IPS-18c (cell line): ENCODE measurements around the gene PLA2G2D.
"Not testable (repeated sequence)": the region's sequence is repeated elsewhere in the genome, so short reads cannot be mapped to it uniquely, and the experiment has no call there.

Experiments used
- H3K4me3 ChIP-seq: 2 replicates; pipeline ENCODE4 v1.7.0; 2013; ENCODE audit warnings: low read depth, mild to moderate bottlenecking, low read length, moderate library complexity; ENCODE audit not compliant: insufficient read depth
- H3K9me3 ChIP-seq: one replicate; pipeline ENCODE4 v1.6.1; 2013; ENCODE audit warnings: mild to moderate bottlenecking, low read length, moderate library complexity; ENCODE audit not compliant: control insufficient read depth, insufficient read depth

The PLA2G2D gene

GRCh38 chr1:20147846-20148570 is 28.7 kb upstream of the PLA2G2D start:
- H3K4me3 ChIP-seq: no peak overlapping the region
- H3K9me3 ChIP-seq: peaks cover 2% of the 10 kb centered on the region

- H3K9me3 ChIP-seq: peaks cover 2% of the 10 kb centered on the region
- H3K4me3 ChIP-seq: no peak overlapping the region
Observed at GRCh38 chr1:20143734-20144565, 24.6 kb upstream of the PLA2G2D start.

- H3K9me3 ChIP-seq: peaks cover 2% of the 10 kb centered on the region
- no peak overlapping the region for H3K4me3 ChIP-seq
Observed at GRCh38 chr1:20143318-20143717, 24.0 kb upstream of the PLA2G2D start.

- no peak overlapping the region for H3K4me3 ChIP-seq
- H3K9me3 ChIP-seq: peaks cover 6% of the 10 kb centered on the region
Observed at GRCh38 chr1:20142001-20142710, 22.8 kb upstream of the PLA2G2D start.

GRCh38 chr1:20141466-20141865 is 22.1 kb upstream of the PLA2G2D start:
- H3K9me3 ChIP-seq: peaks cover 6% of the 10 kb centered on the region

GRCh38 chr1:20141001-20141400 is 21.7 kb upstream of the PLA2G2D start:
- Histone ChIP-seq H3K4me3 (no peak overlapping the region), H3K9me3 (peaks cover 6% of the 10 kb centered on the region)

More at GRCh38 chr1:20141466-20141865, 22.1 kb upstream of the PLA2G2D start:
- H3K4me3 ChIP-seq: no peak overlapping the region

GRCh38 chr1:20139776-20140612 is 20.7 kb upstream of the PLA2G2D start:
- Histone ChIP-seq H3K9me3 (peaks cover 6% of the 10 kb centered on the region), H3K4me3 (no peak overlapping the region)

GRCh38 chr1:20138961-20139550 is 19.7 kb upstream of the PLA2G2D start, which contains the start of gene PLA2G2F:
TSS of gene PLA2G2F (plus strand) at chr1:20139323. CDS start at chr1:20139428, 105 bp downstream.
- Histone ChIP-seq H3K4me3 (no peak within 1 kb of the TSS), H3K9me3 (peaks cover 6% of the 10 kb centered on the region)

- Histone ChIP-seq H3K4me3 (no peak overlapping the region), H3K9me3 (peaks cover 6% of the 10 kb centered on the region)
Observed at GRCh38 chr1:20138346-20138745, 19.0 kb upstream of the PLA2G2D start.

GRCh38 chr1:20137604-20138003 is 18.3 kb upstream of the PLA2G2D start:
- Histone ChIP-seq H3K4me3 (no peak overlapping the region), H3K9me3 (peaks cover 3% of the 10 kb centered on the region)

- peaks cover 3% of the 10 kb centered on the region for H3K9me3 ChIP-seq
- H3K4me3 ChIP-seq: no peak overlapping the region
Observed at GRCh38 chr1:20137055-20137454, 17.7 kb upstream of the PLA2G2D start.

- H3K4me3 ChIP-seq: no peak overlapping the region
- H3K9me3 ChIP-seq: peaks cover 3% of the 10 kb centered on the region
Observed at GRCh38 chr1:20136249-20136648, 16.9 kb upstream of the PLA2G2D start.

- Histone ChIP-seq H3K9me3 (peaks cover 3% of the 10 kb centered on the region), H3K4me3 (no peak overlapping the region)
Observed at GRCh38 chr1:20134995-20135394, 15.7 kb upstream of the PLA2G2D start.

- not testable (repeated sequence) for H3K9me3 ChIP-seq, H3K4me3 ChIP-seq
Observed at GRCh38 chr1:20130518-20130917, 11.2 kb upstream of the PLA2G2D start.

- Histone ChIP-seq H3K4me3 (no peak overlapping the region), H3K9me3 (no peaks in the 10 kb centered on the region)
Observed at GRCh38 chr1:20126806-20127440, 7.6 kb upstream of the PLA2G2D start.
